ENCODE measurements around the gene TSPAN3. TPM values are rescaled to one million over a fixed set of nuclear protein-coding genes. Genes with fewer than 3 reads are reported as not detected.
A peak's percentile ranks its signal among the peaks of the same experiment; 100 is the strongest.

Gene TSPAN3
- total and polyA plus RNA-seq, 12 donors = 52.2 to 159 (median 98.7) TPM

DNA sequence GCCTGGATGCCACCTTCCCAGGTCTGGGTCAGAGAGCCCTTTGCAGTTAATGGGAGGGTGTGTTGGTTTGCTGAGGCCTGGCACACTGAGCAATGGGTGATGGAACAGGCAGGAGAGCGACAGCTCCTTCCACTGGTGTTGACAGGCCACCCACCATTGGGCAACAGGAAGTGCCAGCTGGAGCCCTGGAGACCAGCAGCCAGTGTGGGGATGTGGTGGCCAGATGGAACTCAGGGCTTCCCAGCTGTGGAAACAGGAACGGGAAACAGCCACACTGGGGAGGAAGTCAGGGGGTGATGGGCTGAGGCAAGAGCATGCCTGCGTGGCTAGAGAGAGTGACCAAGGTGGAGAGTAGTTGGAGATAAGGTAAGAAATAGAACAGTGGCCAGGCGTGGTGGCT lies 66.7 kb downstream of the TSPAN3 start:
- H3K27me3 ChIP-seq = no peaks in the 10 kb centered on the region
- intact Hi-C loops (cut with DNase I) = no loop called here
- TF ChIP-seq, protein P1, sequence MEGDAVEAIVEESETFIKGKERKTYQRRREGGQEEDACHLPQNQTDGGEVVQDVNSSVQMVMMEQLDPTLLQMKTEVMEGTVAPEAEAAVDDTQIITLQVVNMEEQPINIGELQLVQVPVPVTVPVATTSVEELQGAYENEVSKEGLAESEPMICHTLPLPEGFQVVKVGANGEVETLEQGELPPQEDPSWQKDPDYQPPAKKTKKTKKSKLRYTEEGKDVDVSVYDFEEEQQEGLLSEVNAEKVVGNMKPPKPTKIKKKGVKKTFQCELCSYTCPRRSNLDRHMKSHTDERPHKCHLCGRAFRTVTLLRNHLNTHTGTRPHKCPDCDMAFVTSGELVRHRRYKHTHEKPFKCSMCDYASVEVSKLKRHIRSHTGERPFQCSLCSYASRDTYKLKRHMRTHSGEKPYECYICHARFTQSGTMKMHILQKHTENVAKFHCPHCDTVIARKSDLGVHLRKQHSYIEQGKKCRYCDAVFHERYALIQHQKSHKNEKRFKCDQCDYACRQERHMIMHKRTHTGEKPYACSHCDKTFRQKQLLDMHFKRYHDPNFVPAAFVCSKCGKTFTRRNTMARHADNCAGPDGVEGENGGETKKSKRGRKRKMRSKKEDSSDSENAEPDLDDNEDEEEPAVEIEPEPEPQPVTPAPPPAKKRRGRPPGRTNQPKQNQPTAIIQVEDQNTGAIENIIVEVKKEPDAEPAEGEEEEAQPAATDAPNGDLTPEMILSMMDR (IDR thresholded peaks at IDR 0.05) = no peak
- H3K27ac ChIP-seq = peak overlapping the region in 4 of 10 donors; percentile 13 to 84 (median 32)
- peaks cover 0 to 11% (median 0%) of the 10 kb centered on the region in 9 donors for H3K36me3 ChIP-seq
- DNase-seq (peak; percentile 56 to 63), ATAC-seq (peak; percentile 61 to 83 (median 75))
- no peaks in the 10 kb centered on the region for H3K9me3 ChIP-seq
- peaks cover 0 to 70% (median 0%) of the 10 kb centered on the region in 9 donors for H3K4me1 ChIP-seq
- no peak overlapping the region for H3K4me3 ChIP-seq
- 65 to 76% methylated on average over 4 of the region's 4 CpGs for WGBS, 2 donors

DNA sequence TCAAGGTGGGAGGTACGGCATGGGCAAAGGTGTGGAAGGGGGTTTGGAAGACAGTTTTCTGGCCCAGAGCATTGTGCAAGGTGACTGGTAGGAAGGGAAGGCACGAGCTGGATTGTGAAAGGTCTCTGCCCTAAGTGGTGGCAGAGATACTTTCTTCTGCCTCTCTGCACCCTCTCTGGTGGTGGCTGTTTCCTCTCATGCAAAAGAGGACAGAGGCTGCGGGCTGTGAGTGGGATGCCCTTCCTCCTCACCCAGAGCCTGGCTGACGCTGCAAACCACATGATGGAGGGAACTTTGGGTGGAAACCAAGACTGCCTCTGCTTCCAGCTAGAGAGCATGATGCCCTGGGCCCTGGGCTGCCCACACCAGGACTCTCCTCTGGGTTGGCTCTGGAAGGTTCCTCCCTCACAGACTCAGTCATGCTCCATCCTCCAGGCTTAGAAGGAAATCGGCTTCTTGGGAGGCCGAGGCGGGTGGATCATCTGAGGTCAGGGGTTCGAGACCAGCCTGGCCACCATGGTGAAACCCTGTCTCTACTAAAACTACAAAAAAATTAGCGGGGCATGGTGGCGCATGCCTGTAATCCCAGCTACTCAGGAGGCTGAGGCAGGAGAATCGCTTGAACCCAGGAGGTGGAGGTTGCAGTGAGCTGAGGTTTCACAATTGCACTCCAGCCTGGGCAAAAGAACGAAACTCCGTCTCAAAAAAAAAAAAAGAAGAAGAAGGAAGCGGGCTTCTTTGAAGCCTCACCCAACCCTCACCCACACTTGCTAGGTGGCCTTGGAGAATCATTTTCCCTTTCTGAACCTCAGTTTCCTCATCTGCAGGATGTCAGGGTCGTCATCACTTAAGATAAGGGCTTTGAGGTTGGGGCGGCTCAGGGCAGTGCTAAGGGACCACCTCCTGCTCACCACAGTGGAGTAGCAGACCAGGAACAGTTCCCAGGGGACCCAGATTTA lies 67.7 kb downstream of the TSPAN3 start:
- TF ChIP-seq, protein P1 (IDR thresholded peaks at IDR 0.05) = no peak
- DNase-seq (peak in 1 of 2 donors; percentile 52), ATAC-seq (peak; percentile 64 to 84 (median 76))
- H3K27me3 ChIP-seq = no peaks in the 10 kb centered on the region
- intact Hi-C loops (cut with DNase I) = no loop called here
- peak overlapping the region in 4 of 10 donors; percentile 28 to 84 (median 36) for H3K27ac ChIP-seq
- H3K4me1 ChIP-seq = peaks cover 0 to 79% (median 0%) of the 10 kb centered on the region in 9 donors
- H3K4me3 ChIP-seq = peak overlapping the region in 1 of 10 donors; percentile 27
- H3K9me3 ChIP-seq = no peaks in the 10 kb centered on the region
- 78 to 80% methylated on average over 16 of the region's 16 CpGs for WGBS, 2 donors
- H3K36me3 ChIP-seq = peaks cover 0 to 10% (median 0%) of the 10 kb centered on the region in 9 donors

- no peaks in the 10 kb centered on the region for H3K27me3 ChIP-seq
- intact Hi-C loops (cut with DNase I) = no loop called here
- TF ChIP-seq, protein P1 (IDR thresholded peaks at IDR 0.05) = no peak
- peak overlapping the region in 2 of 10 donors; percentile 37 to 84 for H3K27ac ChIP-seq
- no peak for ATAC-seq
- H3K4me1 ChIP-seq = peaks cover 0 to 87% (median 0%) of the 10 kb centered on the region in 9 donors
- peak overlapping the region in 1 of 10 donors; percentile 16 for H3K4me3 ChIP-seq
- no peak for DNase-seq
- 80 to 85% methylated on average over 7 of the region's 7 CpGs for WGBS, 2 donors
- no peaks in the 10 kb centered on the region for H3K9me3 ChIP-seq
- peaks cover 0 to 4% (median 0%) of the 10 kb centered on the region in 9 donors for H3K36me3 ChIP-seq
Observed at GRCh38 chr15:77002436-77002835, 68.5 kb downstream of the TSPAN3 start.

- no peaks in the 10 kb centered on the region for H3K9me3 ChIP-seq
- H3K4me1 ChIP-seq = peaks cover 0 to 92% (median 3%) of the 10 kb centered on the region in 9 donors
- DNase-seq (no peak), ATAC-seq (no peak)
- peak overlapping the region in 1 of 10 donors; percentile 84 for H3K27ac ChIP-seq
- H3K27me3 ChIP-seq = no peaks in the 10 kb centered on the region
- 80 to 84% methylated on average over 4 of the region's 4 CpGs for WGBS, 2 donors
- TF ChIP-seq, protein P1 (IDR thresholded peaks at IDR 0.05) = no peak
- no peak overlapping the region for H3K4me3 ChIP-seq
- peaks cover 0 to 4% (median 0%) of the 10 kb centered on the region in 9 donors for H3K36me3 ChIP-seq
- intact Hi-C loops (cut with DNase I) = no loop called here
Observed at GRCh38 chr15:77001966-77002365, 68.9 kb downstream of the TSPAN3 start.

Measured in heart right ventricle (tissue), 16 donors.